Tibial nerve (tissue), 4 donors: ENCODE data around the gene PRPF40B. TPM values are rescaled to one million over a fixed set of nuclear protein-coding genes. Genes with fewer than 3 reads are reported as not detected.

ENCODE experiments used
- DNase-seq, 2 donors: peaks; one replicate each; pipeline ENCODE4 v3.0.0-alpha.2; 2019; ENCODE audit warnings: low spot score in 2 of 2
- H3K27ac ChIP-seq, 4 donors: fragments of 200-600 bp; sonication (generic) in 3 of 4; one replicate each; pipeline ENCODE4 v1.5.1; 2017 to 2019; ENCODE audit warnings: mild to moderate bottlenecking in 1 of 4
- H3K27me3 ChIP-seq, 2 donors: fragments of 200-600 bp; sonication (generic) in 1 of 2; one replicate each; pipeline versions ENCODE4 v1.5.1 to v1.6.0; 2017 to 2019
- H3K36me3 ChIP-seq, 3 donors: fragments of 200-600 bp; sonication (generic); one replicate each; pipeline ENCODE4 v1.5.1; 2018 to 2019
- H3K4me1 ChIP-seq, 4 donors: fragments of 200-600 bp; sonication (generic) in 3 of 4; one replicate each; pipeline ENCODE4 v1.5.1; 2017 to 2019
- H3K4me3 ChIP-seq, 4 donors: fragments of 200-600 bp; sonication (generic) in 3 of 4; one replicate each; pipeline ENCODE4 v1.5.1; 2017 to 2019; ENCODE audit warnings: mild to moderate bottlenecking in 1 of 4, moderate library complexity in 1 of 4
- H3K9me3 ChIP-seq, 4 donors: fragments of 200-600 bp; sonication (generic) in 3 of 4; one replicate each; pipeline ENCODE4 v1.5.1; 2017 to 2019
- EP300 ChIP-seq, 2 donors: sonication (generic); formaldehyde crosslinking; IDR thresholded peaks; one replicate each; pipeline ENCODE4 v1.6.1; 2017; ENCODE audit warnings: antibody characterized with exemption in 2 of 2, mild to moderate bottlenecking in 1 of 2
- POLR2A ChIP-seq, 2 donors: fragments of 450-650 bp; IDR thresholded peaks; one replicate each; pipeline ENCODE4 v1.6.1; 2017; ENCODE audit warnings: antibody characterized with exemption in 2 of 2, mild to moderate bottlenecking in 2 of 2, moderate library complexity in 2 of 2
- WGBS, 2 donors: methylation state at CpG; one replicate each; pipeline ENCODE4 v1.1.5; 2018; 5-methylcytosine and 5-hydroxymethylcytosine counted together
- total RNA-seq, 4 donors: library from RNA; depleted of rRNA; stranded (reverse); fragments of >200 nt; gene quantifications; one replicate each; pipeline ENCODE4 v1.1.0, GENCODE V29; 2016
- TF ChIP-seq, protein P1 (sequence below), 5 experiments: fragments of 200-600 bp in 3 of 5; fragments of 450-650 bp in 2 of 5; sonication (generic) in 3 of 5; IDR thresholded peaks; one replicate each; pipeline ENCODE4 v1.5.1; 2016 to 2019; ENCODE audit warnings: antibody characterized with exemption in 5 of 5, mild to moderate bottlenecking in 3 of 5, moderate library complexity in 2 of 5

PRPF40B gene
- total RNA-seq = 10 to 100 TPM; 18.1 to 36.0 (median 21.4) TPM

DNA sequence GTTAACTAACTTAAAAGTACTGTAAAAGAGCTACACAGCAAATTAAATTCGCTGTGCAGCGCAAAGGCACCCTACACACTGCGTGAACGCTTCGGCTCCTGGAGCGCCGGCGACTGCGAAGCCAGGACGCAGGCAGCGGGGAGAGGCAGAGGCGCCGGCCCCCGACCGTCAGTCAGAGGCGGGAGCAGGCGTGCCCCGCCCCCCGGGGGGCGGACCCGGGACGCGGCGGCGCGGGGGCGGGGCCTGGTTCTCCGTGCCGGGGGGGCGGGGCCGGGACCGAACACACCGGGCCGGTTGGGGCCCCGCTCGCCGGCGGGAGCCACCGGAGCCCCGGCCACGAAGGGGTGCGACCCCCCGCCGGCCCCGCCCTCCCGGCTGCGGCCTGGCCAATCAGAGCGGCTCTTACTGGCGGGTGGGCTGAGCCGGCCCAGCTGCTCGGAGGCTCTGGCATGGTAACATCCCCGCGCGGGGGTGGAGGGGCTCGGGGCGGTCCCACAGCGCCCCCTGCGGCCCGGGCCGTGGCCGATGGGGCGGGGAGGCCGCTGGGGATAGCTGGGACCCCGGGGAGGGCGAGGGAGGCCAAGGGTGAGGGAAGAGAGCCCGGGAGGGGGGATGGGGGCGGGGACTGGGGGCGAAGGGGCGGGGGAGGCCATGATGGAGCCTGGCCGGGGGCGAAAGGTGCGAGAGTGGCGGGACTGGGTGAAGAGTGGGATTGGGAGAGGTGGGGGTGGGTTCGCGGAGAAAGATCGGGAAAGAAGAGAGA is at the start of gene PRPF40B:
PRPF40B (plus strand) TSS at position 420 of the 763 bp plus-strand sequence; CDS start at position 450, 30 bp downstream.
- no peaks in the 10 kb centered on the region for H3K36me3 ChIP-seq
- peak in 1 of 2 donors; percentile 93 for TF ChIP-seq EP300 (IDR thresholded peaks at IDR 0.05)
- TF ChIP-seq POLR2A (IDR thresholded peaks at IDR 0.05) = peak in 1 of 2 donors; percentile 77
- TF ChIP-seq, protein P1, sequence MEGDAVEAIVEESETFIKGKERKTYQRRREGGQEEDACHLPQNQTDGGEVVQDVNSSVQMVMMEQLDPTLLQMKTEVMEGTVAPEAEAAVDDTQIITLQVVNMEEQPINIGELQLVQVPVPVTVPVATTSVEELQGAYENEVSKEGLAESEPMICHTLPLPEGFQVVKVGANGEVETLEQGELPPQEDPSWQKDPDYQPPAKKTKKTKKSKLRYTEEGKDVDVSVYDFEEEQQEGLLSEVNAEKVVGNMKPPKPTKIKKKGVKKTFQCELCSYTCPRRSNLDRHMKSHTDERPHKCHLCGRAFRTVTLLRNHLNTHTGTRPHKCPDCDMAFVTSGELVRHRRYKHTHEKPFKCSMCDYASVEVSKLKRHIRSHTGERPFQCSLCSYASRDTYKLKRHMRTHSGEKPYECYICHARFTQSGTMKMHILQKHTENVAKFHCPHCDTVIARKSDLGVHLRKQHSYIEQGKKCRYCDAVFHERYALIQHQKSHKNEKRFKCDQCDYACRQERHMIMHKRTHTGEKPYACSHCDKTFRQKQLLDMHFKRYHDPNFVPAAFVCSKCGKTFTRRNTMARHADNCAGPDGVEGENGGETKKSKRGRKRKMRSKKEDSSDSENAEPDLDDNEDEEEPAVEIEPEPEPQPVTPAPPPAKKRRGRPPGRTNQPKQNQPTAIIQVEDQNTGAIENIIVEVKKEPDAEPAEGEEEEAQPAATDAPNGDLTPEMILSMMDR (IDR thresholded peaks at IDR 0.05) = peak in 4 of 5 experiments; percentile 44 to 58 (median 47)
- H3K27ac ChIP-seq = peak within 1 kb of the TSS; percentile 65 to 96 (median 86)
- 1 to 4% methylated on average over 20 to 35 of the region's 76 CpGs for WGBS, 2 donors
- no peaks in the 10 kb centered on the region for H3K27me3 ChIP-seq
- DNase-seq = peak; percentile 72 to 83
- peaks cover 0 to 26% (median 13%) of the 10 kb centered on the region in 4 donors for H3K4me1 ChIP-seq
- peak within 1 kb of the TSS; percentile 56 to 74 (median 64) for H3K4me3 ChIP-seq
- H3K9me3 ChIP-seq = no peaks in the 10 kb centered on the region

DNA sequence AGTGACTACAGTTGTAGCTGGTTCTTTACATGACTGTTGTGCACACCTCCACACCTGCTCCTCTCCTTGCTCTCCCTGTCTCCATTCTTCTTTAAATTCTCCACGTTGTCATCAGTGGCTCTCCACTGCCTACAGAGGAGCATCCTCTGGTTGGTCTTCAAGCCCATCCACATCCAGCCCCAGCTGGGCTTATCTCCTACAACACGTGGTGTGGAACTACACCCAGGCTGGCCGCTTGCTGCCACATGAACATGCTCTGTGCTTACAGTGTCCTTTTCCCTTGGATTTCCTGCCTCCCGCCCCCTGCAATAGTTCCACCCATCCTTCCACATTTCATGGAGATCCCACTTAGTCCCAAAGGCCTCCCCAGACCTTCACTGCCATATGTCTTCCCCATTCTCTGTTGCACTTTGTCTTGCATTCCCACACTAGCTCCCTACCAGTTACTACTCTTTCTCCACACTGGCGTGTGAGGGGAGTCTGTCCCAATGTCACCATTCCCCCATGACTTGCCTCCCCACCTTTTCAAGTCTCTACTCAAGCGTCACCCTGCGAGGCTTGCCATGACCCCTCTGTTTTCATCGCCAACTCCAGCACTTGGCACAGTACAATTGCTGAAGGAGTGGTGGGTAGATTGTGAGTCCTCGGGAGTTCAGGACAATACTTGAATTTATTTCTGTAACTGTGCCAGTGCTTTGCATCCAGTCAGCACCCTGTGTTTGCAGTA is 45.6 kb upstream of the PRPF40B start:
- H3K4me1 ChIP-seq = peaks cover 0 to 27% (median 7%) of the 10 kb centered on the region in 4 donors
- H3K27ac ChIP-seq = no peak overlapping the region
- H3K9me3 ChIP-seq = no peaks in the 10 kb centered on the region
- TF ChIP-seq, protein P1 (IDR thresholded peaks at IDR 0.05) = no peak
- TF ChIP-seq EP300 (IDR thresholded peaks at IDR 0.05) (no peak), POLR2A (IDR thresholded peaks at IDR 0.05) (no peak)
- no peaks in the 10 kb centered on the region for H3K27me3 ChIP-seq
- no peak overlapping the region for H3K4me3 ChIP-seq
- peaks cover 0 to 45% (median 0%) of the 10 kb centered on the region in 3 donors for H3K36me3 ChIP-seq
- DNase-seq = no peak
- WGBS, 2 donors = 69 to 80% methylated on average over 9 of the region's 9 CpGs

DNA sequence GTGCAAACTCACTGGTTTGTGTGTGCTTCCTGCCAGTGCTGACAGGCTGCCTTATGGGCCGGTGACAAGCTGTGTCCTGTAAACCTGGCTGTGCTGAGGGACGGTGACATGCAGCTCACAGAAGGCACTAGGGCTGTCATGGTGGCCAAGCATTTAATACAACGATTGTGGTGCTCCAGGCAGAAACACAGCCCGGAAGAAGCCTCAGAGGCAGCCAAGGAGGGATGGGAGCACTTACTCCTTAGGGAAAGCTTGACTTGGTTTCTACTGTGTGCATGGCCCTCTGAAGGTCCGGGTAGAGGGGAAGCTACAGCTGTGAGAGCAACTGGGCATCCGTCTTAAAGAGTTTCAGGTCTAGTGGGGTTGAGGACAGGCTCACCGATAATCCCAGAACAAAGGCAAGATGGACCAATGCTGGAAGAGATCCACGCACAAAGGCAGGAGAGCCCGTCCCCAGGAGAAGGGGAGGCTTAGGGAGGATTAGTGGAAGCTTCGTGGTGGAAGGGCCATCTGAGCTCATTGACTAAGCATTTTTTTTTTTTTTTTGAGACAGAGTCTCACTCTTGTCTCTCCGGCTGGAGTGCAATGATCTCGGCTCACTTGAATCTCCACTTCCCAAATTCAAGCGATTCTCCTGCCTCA is 44.8 kb upstream of the PRPF40B start:
- Histone ChIP-seq H3K4me1 (peaks cover 0 to 36% (median 8%) of the 10 kb centered on the region in 4 donors), H3K27ac (no peak overlapping the region), H3K9me3 (no peaks in the 10 kb centered on the region), H3K36me3 (peaks cover 0 to 45% (median 0%) of the 10 kb centered on the region in 3 donors), H3K4me3 (no peak overlapping the region), H3K27me3 (no peaks in the 10 kb centered on the region)
- DNase-seq = no peak
- TF ChIP-seq POLR2A (IDR thresholded peaks at IDR 0.05) = no peak
- TF ChIP-seq, protein P1 (IDR thresholded peaks at IDR 0.05) = no peak
- TF ChIP-seq EP300 (IDR thresholded peaks at IDR 0.05) = no peak
- 84 to 85% methylated on average over 13 of the region's 13 CpGs for WGBS, 2 donors

DNA sequence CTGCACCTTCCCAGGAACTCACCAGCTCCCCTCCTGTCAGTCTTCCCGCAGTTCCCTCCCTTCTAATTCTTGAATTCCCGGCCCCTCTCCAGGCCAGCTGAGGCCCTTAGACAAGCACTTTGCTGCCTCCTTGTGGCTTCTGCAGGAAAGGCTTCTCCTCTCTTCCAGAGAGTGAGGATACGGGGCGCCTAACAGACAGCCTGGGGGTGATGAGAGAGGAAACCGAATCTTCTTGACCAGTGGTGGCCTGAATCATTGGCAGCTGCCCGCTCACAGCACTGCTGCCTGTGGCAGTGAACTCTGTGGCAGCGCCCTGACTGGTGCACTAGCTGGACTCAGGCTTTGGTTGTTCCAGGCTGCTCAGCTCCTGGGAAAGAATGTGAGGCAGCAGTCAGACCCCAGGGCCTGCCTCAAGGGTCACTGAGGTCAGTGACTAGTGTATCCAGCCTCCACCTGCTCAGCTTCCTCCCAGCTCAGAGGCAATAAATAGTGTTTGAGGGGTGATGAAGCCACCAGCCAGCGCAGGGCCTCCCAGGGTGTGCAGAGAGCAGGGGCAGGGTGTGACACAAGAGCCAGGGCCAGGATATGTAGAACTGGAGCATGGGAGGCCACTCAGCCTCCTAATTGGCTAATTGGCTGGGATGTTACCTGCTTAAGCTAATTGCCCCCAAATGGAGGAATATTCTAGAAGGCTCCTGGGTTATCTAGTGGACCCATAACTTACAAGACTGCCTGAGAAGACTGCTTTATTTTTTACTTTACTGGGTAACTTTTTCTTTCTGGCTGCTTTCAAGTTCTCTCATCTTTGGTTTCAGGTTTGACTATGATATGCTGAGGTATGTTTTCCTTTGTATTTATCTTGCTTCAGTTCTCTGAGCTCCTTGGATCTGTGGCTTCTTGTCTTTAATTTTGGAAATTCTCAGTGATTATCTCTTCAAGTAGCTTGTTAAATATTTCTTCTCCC is 42.5 kb upstream of the PRPF40B start:
- Histone ChIP-seq H3K4me1 (peaks cover 0 to 52% (median 10%) of the 10 kb centered on the region in 4 donors), H3K9me3 (no peaks in the 10 kb centered on the region), H3K36me3 (peaks cover 0 to 33% (median 0%) of the 10 kb centered on the region in 3 donors), H3K27ac (peak overlapping the region in 1 of 4 donors; percentile 5), H3K4me3 (no peak overlapping the region), H3K27me3 (no peaks in the 10 kb centered on the region)
- TF ChIP-seq POLR2A (IDR thresholded peaks at IDR 0.05) (no peak), EP300 (IDR thresholded peaks at IDR 0.05) (no peak)
- TF ChIP-seq, protein P1 (IDR thresholded peaks at IDR 0.05) = peak; percentile 69 to 78 (median 73)
- 28 to 35% methylated on average over 6 to 8 of the region's 8 CpGs for WGBS, 2 donors
- peak; percentile 52 to 78 for DNase-seq
